ENCODE results near the gene FAHD2B.
"Not testable (repeated sequence)": the region's sequence is repeated elsewhere in the genome, so short reads cannot be mapped to it uniquely, and the experiment has no call there.

The FAHD2B gene

DNA sequence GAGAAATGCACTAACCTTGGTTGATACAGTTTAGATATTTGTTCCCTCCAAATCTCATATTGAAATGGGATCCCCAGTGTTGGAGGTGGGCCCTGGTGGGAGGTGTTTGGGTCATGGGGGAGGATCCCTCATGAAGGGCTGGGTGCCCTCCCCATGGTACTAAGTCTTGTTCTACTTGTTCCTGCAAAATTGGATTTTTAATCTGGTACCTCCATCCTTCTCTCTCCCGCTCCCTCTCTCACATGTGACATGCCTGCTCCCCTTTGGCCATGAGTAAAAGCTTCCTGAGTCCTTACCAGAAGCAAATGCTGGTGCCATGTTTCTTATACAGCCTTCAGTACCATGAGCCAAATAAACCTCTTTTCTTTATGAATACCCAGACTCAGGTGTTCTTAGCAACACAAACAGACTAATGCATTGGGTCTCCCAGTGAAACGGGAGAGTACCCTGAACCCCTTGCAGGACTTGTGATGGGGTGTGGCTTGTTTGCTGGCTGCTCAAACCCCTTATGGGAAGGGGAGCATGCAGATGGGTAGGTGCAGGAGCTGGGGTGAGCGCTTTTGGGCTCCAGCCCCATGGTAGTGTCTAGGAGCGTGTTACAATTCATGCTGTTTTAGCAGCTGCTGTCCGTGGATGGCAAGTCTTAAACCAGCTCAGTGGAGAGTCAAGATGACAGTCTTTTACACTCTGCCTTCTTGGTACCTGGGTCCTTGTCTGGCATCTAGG, 27.2 kb downstream of the FAHD2B start:
- no peak for DNase-seq (ENCODE audit: low read depth in 2 of 2)

DNA sequence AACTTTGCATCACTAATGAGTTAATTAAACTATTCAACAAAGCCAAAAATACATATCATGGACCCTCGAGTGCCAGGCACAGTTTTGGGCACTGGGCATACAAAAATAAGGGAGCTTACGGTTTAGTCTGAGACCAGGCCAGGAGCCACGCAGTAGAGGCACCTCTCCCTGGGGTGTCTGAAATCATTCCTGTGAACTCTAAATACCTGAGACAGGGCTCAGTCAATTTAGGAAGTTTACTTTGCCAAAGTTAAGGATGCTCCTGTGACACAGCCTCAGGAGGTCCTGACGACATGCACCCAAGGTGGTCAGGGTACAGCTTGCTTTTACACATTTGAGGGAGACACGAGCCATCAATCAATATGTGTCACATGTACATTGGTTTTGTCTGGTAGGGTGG, 28.7 kb downstream of the FAHD2B start:
- not testable (repeated sequence) for DNase-seq (ENCODE audit: low read depth in 2 of 2)

DNA sequence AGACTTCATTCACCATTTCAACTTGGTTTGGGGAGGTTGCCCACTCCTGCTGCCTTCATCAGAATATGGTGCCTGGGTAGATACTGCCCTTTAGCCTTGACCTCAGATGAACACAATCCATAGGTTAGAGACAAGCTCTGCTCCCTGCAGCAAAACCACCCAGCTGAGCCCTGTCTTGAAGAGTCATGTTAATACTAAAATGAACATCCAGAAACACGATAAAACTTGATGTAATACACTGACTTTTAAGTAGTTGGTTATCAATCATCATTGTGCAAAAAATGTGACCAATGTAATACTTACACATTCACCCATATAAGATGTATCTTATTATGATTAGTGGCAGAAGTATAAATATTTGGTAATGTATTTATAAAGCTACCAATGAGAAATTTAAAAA, 32.7 kb downstream of the FAHD2B start:
- not testable (repeated sequence) for DNase-seq (ENCODE audit: low read depth in 2 of 2)

- not testable (repeated sequence) for DNase-seq (ENCODE audit: low read depth in 2 of 2)
These were observed 34.9 kb downstream of the FAHD2B start for GRCh38 chr2:97059782-97060181.

DNA sequence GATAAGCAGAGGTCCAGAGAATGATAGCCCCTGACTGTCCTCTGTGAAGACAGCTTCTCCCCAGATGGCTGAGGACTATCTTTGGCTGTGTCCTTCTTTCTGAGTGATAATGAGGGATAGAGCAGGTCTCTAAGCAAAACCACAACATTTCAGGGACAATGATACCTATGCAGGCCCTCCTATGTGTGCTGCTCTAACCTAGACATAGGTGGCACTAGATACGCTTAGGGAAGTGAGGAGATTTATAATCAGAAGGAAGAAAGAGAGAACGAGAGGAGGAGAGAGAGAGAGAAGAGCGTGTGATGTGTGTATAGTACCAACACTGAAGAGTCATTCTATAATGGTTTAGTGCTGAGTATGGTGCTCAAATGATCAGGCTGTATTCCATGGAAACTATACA, 38.5 kb downstream of the FAHD2B start:
- not testable (repeated sequence) for DNase-seq (ENCODE audit: low read depth in 2 of 2)

DNA sequence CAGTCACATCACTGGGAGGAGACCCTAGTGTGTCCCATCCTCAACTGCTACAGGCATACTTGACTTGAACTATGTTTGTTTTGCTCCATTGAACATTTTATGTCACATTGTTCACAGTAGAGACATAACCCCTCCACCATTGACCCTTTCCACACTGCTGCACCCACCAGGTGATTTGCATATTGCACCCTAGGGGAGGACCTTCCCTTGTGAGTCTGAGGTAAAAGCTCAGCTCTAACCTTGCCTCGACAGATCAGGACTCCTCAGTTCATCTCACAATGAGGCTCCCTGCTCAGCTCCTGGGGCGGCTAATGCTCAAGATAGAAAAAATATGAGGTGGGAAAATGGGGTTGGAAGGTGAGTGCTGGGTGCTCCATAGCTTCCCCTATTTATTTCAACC, 44.6 kb downstream of the FAHD2B start:
- DNase-seq (ENCODE audit: low read depth in 2 of 2) = not testable (repeated sequence)

DNA sequence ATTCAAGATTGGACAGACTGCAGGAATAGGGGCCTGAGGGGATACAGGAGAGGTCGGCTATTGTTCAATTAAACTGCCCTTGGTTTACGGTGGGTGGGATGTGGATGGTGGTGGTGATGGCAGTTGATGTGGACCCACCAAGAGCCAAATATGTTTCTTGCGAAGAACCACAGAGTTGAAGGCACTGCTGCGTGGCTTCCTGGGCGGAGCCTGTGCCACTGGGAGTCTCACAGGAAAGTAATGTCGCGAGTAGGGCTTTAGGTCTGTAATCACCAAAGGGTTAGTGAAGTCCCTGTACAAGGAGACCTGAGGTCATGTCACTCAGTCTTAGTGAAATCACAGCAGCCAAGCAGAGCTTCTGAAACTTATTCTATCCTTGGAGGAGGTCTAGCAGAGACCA, 46.2 kb downstream of the FAHD2B start:
- DNase-seq (ENCODE audit: low read depth in 2 of 2) = not testable (repeated sequence)

GRCh38 chr2:97046676-97047075, 48.0 kb downstream of the FAHD2B start:
- not testable (repeated sequence) for DNase-seq (ENCODE audit: low read depth in 2 of 2)

GRCh38 chr2:97045895-97046499, 48.7 kb downstream of the FAHD2B start:
- DNase-seq (ENCODE audit: low read depth in 2 of 2) = not testable (repeated sequence)
